GM19372 (cell line): ENCODE results near the gene PDE9A.

Experiments
- ATAC-seq: cut with Tn5 transposase; IDR thresholded peaks from one replicate; pipeline ENCODE4 v1.9.1; 2021; ENCODE audit warnings: mild to moderate bottlenecking, low read depth, moderate library complexity; ENCODE audit not compliant: unreplicated experiment

PDE9A gene

DNA sequence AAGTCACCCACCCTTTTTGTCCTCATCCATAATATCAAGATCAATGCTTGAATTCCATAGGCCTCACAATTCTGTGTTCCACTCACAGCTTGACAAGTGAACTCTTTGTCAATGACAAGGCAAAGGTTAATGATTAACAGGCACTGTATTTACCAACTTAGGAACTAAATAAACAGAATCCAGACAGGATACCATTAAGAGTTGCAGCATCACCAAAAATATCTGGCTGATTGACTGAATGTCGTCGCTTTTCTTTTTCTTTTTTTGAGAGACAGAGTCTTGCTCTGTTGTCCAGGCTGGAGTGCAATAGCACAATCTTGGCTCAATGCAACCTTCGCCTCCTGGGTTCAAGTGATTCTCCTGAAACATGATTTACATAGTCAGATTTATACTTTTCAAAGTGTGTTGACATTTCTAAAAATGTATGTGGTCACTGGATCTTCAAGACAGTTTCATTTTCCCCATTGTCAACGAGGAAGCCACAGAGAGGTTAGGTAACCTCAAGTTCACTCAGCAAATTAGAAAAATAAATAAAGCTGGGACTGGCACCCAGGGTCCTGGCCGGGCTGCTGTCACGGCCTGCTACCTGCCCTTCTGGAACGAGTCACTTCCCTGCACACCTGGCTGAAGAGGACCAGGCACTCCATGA is 81.0 kb downstream of the PDE9A start:
- ATAC-seq: no peak

DNA sequence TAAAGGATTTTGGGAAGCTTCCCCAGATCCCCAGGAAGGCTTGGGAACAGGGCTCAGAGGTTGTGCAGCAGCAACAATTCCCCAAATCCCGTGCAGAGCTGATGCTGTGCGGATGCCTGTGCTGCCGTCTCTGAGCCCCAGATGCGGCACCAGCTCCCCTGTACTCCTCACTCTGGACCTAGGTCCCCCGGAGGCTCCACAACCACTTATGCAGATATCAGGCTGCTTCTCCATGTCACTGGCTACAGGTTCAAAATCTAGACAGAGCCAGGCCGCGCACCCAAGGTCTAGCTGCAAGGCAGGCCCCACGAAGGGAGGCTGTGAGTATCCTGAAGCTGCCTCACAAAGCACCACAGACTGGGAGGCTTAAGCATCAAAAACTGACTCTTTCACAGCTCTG is 81.6 kb downstream of the PDE9A start:
- no peak for ATAC-seq

DNA sequence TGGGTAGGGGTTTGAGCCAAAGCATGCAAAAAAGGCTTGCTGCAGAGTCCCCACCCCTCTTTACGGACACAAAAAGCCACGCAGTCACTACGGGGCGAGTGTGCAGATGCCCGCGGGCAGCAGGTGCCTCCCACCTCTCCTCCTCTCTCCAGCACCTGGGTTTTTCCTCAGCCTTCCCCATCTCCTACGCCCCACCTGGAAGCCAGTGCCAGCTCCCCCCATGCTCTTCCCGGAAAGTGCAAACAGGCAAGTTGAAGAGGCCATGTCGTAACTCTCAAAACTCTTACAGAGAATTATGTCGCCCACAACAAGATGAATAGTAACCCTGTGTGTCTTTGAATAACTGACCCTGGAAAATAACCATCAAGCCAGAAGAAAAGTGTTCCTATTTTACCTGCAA is 82.5 kb downstream of the PDE9A start:
- no peak for ATAC-seq

DNA sequence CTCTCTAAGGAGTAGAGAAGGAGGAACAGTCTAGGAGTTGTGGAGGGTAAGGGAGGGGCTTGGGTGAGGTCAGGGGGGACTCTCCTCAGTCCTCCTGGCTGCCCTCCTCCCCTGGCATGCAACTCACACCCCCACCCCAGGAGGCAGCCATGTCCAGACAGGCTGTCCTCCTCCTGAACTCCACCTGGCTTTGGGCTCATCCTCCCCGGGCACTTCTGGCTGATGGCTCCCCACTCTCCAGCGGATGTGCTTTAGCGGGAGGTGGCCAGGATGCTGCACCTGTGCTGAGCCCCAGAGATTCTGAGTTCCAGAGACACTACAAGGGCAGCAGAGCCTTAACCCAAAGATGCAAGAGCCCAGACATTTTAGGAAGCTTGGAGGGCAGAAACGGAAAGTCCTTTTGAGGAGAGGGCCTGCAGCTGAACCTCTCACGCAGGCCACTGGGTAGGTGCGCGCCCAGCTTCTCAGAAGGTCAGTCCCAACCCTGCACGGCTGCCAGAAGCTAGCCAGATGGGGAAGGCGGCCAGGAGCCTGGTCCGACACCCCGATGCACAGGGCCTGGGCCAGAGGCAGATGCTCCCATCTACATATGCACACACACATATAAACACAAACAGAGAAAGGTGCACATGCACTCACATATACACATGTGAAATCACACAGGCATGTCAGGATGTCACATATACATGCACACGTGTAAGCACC is 83.4 kb downstream of the PDE9A start:
- no peak for ATAC-seq

DNA sequence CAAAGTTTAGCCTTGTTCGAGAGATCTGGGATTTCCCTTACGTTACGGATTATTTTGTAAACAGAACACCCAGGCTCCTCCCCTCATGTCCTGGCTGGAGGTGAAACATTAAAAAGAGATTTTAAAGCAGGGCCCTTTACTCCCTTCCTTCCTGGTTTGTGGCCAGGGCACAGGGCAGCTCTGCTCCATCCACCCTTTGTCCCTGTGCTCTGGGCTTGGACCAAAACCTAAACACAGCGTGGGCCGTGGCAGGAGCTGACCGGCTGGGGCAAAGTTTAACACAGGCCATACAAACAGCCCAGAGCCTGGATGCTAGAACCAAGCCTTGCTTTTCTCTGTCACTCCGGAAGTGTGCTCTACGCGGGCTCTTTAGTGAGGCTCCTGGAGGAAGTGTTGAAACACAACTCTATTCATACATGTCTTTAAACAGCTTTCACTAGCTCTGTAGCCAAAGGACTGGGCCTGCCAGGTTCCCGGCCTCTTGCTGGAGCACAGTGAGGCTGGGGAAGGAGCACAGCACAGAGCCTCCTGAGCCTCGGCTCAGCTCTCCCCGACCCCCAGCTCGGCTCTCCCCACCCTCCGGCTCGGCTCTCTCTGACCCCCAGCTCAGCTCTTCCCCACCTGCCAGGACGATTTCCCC is 84.7 kb downstream of the PDE9A start:
- no peak for ATAC-seq

GRCh38 chr21:42739061-42739931 is 85.9 kb downstream of the PDE9A start:
- no peak for ATAC-seq

GRCh38 chr21:42740405-42740909 is 87.0 kb downstream of the PDE9A start:
- no peak for ATAC-seq

GRCh38 chr21:42741066-42741465 is 87.6 kb downstream of the PDE9A start:
- ATAC-seq: no peak

GRCh38 chr21:42744520-42745445 is 91.4 kb downstream of the PDE9A start:
- ATAC-seq: no peak

DNA sequence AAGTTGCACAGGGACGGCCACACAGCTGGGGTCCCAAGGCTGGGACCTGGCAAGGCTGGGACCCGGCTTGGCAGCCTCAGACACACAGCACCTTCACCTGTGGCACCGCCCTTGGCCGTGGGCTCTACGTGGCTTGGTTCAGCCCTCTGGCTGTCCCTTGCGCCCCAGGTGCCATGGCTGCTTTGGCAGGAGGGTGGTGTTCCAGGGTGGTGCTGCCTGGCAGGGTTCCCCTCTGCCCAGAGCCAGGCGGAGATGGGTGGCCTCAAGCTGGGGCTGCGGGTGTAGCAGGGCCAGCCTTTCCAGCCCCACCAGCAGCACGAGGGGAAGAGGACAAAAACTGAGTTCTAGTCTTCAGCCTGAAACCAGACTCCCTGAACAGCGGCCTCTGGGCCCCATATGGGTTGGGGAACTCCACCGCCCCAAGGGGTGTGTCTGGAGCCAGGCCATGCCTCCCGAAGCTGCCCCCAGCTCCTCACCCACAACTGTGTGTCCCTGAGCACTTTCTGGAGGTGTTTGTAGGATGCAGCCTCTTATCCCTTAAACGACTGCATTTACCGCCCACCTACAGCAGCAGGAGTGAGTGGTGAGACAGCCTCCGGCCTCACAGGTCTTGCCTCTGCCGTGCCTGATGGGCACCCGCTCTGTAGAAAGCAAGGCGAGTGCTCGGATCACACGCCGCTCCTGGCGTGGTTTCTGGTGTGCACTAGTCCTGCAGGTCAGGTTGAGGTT is 92.3 kb downstream of the PDE9A start:
- ATAC-seq: no peak

DNA sequence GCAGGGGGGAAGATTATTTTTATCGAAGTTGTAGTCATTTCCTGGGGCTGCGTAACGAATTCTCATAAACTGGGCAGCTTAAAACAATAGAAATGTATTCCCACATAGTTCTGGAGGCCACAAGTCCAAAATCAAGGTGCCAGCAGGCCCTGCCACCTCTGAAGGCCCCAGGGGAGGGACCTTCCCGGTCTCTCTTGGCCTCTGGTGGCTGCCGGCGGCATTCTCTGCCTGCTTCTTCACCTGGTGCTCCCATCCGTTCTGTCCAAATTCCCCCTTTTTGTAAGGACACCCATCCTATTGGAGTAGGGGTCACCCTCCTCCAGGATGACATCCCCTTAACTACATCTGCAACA is 92.8 kb downstream of the PDE9A start:
- no peak for ATAC-seq

GRCh38 chr21:42746593-42747275 is 93.3 kb downstream of the PDE9A start:
- ATAC-seq: no peak

- no peak for ATAC-seq
These were observed 93.9 kb downstream of the PDE9A start for GRCh38 chr21:42747276-42747701.

DNA sequence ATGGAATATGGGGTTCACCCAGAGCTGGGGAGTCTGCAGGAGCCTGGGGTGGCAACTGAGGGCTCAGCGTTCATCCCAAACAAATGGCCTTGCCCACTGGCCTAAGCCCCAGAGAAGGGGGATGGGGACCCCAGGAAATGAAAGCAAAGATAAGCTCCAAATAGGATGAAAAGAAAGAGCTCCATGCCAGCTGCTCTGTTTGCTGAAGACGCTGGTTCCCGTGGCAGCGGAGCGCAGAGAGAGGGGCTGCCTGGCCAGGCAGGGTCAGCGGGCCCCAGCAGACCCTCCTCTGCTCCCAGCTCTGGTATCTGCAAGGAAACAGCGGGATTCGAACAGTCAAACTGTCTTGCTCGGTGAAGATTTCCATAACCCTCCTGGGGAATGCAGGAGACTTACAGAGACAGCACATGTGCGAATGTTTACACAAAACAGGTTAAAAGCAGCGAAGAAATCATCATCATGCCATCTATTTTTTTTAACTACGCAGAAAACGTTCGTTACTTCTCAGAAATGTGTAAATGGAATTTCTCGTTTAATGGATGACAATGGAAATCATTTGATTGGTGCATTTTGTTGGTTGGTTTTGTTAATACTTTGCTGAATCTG is 94.4 kb downstream of the PDE9A start:
- no peak for ATAC-seq

DNA sequence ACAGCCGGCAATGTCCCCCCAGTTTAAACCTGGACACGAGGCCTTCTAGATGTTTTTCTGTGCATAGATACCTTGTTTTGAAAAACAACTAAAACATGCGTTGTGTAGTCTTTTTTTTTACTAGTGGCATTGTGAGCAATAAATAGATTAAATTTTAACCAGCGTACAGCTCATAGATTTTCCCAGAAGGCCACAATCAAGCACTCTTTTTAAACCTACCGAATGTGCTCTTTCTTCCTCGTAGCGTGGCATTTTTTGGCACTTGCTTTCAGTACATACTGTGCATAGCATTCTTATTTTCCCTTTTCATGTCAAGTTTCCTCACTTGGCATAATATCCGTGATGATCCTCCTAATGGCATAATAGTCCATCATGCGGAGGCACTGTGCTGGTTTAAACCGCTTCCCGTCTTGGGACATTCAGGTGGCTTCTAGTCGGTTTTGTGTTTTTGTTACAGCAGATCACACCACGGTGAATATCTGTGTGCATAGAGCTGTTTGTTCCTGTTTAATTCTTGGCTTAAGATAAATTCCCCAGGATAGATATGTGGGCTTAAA is 95.3 kb downstream of the PDE9A start:
- no peak for ATAC-seq

DNA sequence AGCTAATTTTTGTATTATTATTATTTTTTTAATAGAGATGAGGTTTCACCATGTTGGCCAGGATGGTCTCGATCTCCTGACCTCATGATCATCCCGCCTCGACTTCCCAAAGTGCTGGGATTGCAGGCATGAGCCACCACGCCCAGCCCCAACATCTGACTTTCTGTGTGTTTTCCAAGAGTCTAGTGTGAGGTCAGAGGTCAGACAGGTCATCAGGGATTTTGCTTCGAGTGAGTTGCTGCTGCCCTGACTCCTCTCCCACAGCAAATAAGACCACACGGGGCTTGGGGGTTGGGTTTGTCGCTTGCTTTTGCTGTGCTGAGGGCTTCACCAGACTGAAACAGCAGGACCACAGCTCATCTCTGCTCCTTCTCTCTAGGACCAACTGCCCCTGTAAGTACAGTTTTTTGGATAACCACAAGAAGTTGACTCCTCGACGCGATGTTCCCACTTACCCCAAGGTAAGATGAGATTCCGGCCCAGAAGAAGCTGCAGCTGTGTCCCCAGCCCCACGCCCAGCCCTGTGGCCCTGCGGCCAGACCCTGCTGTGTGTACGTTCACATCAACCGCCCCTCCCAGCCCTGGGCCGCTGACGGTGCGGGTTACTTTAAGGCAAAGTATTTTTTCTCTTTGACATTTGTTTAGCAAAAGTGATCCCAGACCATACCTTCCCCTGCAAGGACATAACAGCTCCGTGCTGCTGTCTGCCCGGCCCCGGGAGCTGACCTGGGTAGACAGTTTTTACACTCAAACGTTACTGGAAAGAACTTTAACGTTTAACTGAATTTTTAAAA is 97.5 kb downstream of the PDE9A start:
- no peak for ATAC-seq

- ATAC-seq: no peak
These were observed 98.4 kb downstream of the PDE9A start for GRCh38 chr21:42751866-42752265.
